ENCODE results near the gene KCNG2. TPM values are rescaled to one million over a fixed set of nuclear protein-coding genes. Genes with fewer than 3 reads are reported as not detected.

The KCNG2 gene
- total RNA-seq, 1 experiment from 2014 or later = not detected

GRCh38 chr18:79771446-79772107 lies 26.2 kb upstream of the KCNG2 start:
- ATAC-seq = 0 out of 2 replicates have a peak, but pooled peaks have one; percentile 20
- Histone ChIP-seq H2AFZ (ENCODE audit: low read depth, low read length, poor library complexity, severe bottlenecking) (no peak overlapping the region), H3K4me3 (replicated peaks in 1 of 2; ENCODE audit: low read depth in 1 of 2, low read length in 2 of 2) (no peak overlapping the region), H3K9ac (ENCODE audit: low read length) (no peak overlapping the region), H3K4me2 (ENCODE audit: low read length) (no peak overlapping the region), H3K27ac (ENCODE audit: low read depth, low read length) (no peak overlapping the region), H3K9me2 (ENCODE audit: insufficient read depth) (no peaks in the 10 kb centered on the region), H3K9me3 (ENCODE audit: control insufficient read depth in 1 of 2, insufficient read depth in 1 of 2, low read depth in 1 of 2, low read length in 2 of 2) (no peaks in the 10 kb centered on the region), H3K4me1 (ENCODE audit: control insufficient read depth in 1 of 2, insufficient read depth in 2 of 2, low read length in 2 of 2) (no peaks in the 10 kb centered on the region), H4K20me1 (ENCODE audit: insufficient read depth) (no peaks in the 10 kb centered on the region), H3K36me3 (ENCODE audit: control insufficient read depth in 1 of 2, insufficient read depth in 2 of 2, low read length in 2 of 2) (no peaks in the 10 kb centered on the region), H3K79me2 (ENCODE audit: insufficient read depth, low read length) (no peaks in the 10 kb centered on the region), H3K27me3 (ENCODE audit: insufficient read depth, low read length) (peaks cover 6% of the 10 kb centered on the region; the same call in 1 of the 2 replicates)
- no peak for DNase-seq (ENCODE audit: low read depth, low spot score)
- no TSS peak for BruUV-seq (replicated peaks)
- intact Hi-C loops (cut with micrococcal nuclease) = no loop called here
- CTCF ChIA-PET = no interaction called here
- no peak for TF ChIP-seq SRF (IDR thresholded peaks at IDR 0.05; ENCODE audit: low read depth)
- TF ChIP-seq MAX (IDR thresholded peaks at IDR 0.05) = no peak
- TF ChIP-seq EZH2 (IDR thresholded peaks at IDR 0.05) = no peak
- no peak for TF ChIP-seq TCF7L2 (IDR thresholded peaks at IDR 0.05; ENCODE audit: borderline replicate concordance, extremely low read depth, insufficient read depth, insufficient read length)
- TF ChIP-seq ZNF274 (IDR thresholded peaks at IDR 0.05; ENCODE audit: low read depth, low read length) = no peak
- no peak for TF ChIP-seq ATF3 (IDR thresholded peaks at IDR 0.05)
- no peak for TF ChIP-seq POLR2A (IDR thresholded peaks at IDR 0.05; ENCODE audit: borderline replicate concordance, extremely low read depth, insufficient read depth, insufficient read length)
- no peak for TF ChIP-seq CBX3 (IDR thresholded peaks at IDR 0.05; ENCODE audit: low read depth)
- no peak for TF ChIP-seq ZFX (IDR thresholded peaks at IDR 0.05)
- TF ChIP-seq CEBPB (IDR thresholded peaks at IDR 0.05; ENCODE audit: low read depth) = no peak
- no peak for TF ChIP-seq FOSL1 (IDR thresholded peaks at IDR 0.05; ENCODE audit: low read depth)
- TF ChIP-seq REST (IDR thresholded peaks at IDR 0.05; ENCODE audit: low read depth) = no peak
- TF ChIP-seq SP1 (IDR thresholded peaks at IDR 0.05; ENCODE audit: low read depth) = no peak
- TF ChIP-seq POLR2AphosphoS5 (IDR thresholded peaks at IDR 0.05; ENCODE audit: low read depth, low read length) = no peak
- TF ChIP-seq CTCF (IDR thresholded peaks at IDR 0.05 in 2 of 3, conservative IDR thresholded peaks at IDR 0.05 in 1 of 3; ENCODE audit: borderline replicate concordance in 1 of 3, insufficient read depth in 1 of 3, low read depth in 2 of 3, low read length in 2 of 3) = no peak
- no peak for TF ChIP-seq EZH2phosphoT487 (IDR thresholded peaks at IDR 0.05; ENCODE audit: borderline replicate concordance)
- TF ChIP-seq ELF1 (IDR thresholded peaks at IDR 0.05; ENCODE audit: borderline replicate concordance, low read depth) = no peak
- no peak for TF ChIP-seq YY1 (IDR thresholded peaks at IDR 0.05; ENCODE audit: extremely low read depth, insufficient replicate concordance, low read depth, low read length)
- TF ChIP-seq ZBTB33 (IDR thresholded peaks at IDR 0.05; ENCODE audit: extremely low read depth, insufficient replicate concordance, low read length) = no peak
- RAD21 ChIA-PET (ENCODE audit: low non-redundant PET in 1 of 2, low total read pairs in 2 of 2, uncharacterized antibody in 2 of 2, unreplicated experiment in 2 of 2) = no interaction called here
- POLR2A ChIA-PET = no interaction called here

Measured in HCT116 (cell line).